ENCODE measurements around the gene AMACR. TPM values are rescaled to one million over a fixed set of nuclear protein-coding genes. Genes with fewer than 3 reads are reported as not detected.

The AMACR gene
- total and polyA plus RNA-seq, 2 donors (not counting 3 experiments of a cell fraction or from before 2014, with no cell fraction given) = 6.7 to 8.7 TPM

DNA sequence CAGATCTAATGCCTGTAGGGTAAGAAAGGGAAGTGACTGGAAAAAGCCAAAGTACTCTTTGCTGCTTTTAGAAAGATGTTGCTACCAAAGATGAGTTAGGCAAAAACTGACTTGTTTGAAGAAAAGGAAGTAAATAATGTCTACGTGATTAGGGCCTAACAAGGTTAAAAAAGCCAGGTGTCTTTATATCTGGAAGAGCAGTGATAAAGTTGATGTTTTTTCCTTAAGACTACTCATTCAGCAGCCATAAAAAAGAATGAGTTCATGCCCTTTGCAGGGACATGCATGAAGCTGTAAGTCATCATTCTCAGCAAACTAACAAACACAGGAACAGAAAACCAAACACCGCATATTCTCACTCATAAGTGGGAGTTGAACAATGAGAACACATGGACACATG, 13.5 kb upstream of the AMACR start:
- no peak for DNase-seq (ENCODE audit: low read depth, low spot score)
- intact Hi-C loops (cut with micrococcal nuclease) (no loop called here), dilution Hi-C loops (cut with MboI; ENCODE audit: extremely low pct_ligation_motif_present, low sequenced_read_pairs) (no loop called here)
- H3K27me3 ChIP-seq (ENCODE audit: control insufficient read depth in 2 of 2, insufficient read depth in 2 of 2, low read length in 2 of 2) = peaks cover under 1 to 3% of the 10 kb centered on the region in 2 experiments
- no peak overlapping the region for H3K9ac ChIP-seq (replicated peaks; ENCODE audit: extremely low read depth, insufficient read depth, low read length)
- H3K9me1 ChIP-seq (replicated peaks; ENCODE audit: control insufficient read depth, extremely low read depth, insufficient read depth, low read length) = no peaks in the 10 kb centered on the region
- H3K36me3 ChIP-seq (ENCODE audit: control insufficient read depth in 2 of 2, extremely low read depth in 1 of 2, insufficient read depth in 2 of 2, low read length in 2 of 2) = no peaks in the 10 kb centered on the region
- POLR2A ChIA-PET = no interaction called here
- no TSS peak for BruUV-seq (replicated peaks)
- no peak for TF ChIP-seq POLR2A (IDR thresholded peaks at IDR 0.05; ENCODE audit: low read depth, low read length)
- TF ChIP-seq EZH2 (IDR thresholded peaks at IDR 0.05; ENCODE audit: borderline replicate concordance, low read depth, low read length, severe bottlenecking) = no peak
- TF ChIP-seq POLR2AphosphoS5 (IDR thresholded peaks at IDR 0.05; ENCODE audit: insufficient read depth, low read depth, low read length) = no peak
- no peak for TF ChIP-seq JUN (IDR thresholded peaks at IDR 0.05; ENCODE audit: borderline replicate concordance, insufficient read depth, insufficient read length, low read depth)
- no peak for TF ChIP-seq MYC (IDR thresholded peaks at IDR 0.05; ENCODE audit: low read depth, low read length)
- TF ChIP-seq, protein P1, sequence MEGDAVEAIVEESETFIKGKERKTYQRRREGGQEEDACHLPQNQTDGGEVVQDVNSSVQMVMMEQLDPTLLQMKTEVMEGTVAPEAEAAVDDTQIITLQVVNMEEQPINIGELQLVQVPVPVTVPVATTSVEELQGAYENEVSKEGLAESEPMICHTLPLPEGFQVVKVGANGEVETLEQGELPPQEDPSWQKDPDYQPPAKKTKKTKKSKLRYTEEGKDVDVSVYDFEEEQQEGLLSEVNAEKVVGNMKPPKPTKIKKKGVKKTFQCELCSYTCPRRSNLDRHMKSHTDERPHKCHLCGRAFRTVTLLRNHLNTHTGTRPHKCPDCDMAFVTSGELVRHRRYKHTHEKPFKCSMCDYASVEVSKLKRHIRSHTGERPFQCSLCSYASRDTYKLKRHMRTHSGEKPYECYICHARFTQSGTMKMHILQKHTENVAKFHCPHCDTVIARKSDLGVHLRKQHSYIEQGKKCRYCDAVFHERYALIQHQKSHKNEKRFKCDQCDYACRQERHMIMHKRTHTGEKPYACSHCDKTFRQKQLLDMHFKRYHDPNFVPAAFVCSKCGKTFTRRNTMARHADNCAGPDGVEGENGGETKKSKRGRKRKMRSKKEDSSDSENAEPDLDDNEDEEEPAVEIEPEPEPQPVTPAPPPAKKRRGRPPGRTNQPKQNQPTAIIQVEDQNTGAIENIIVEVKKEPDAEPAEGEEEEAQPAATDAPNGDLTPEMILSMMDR (IDR thresholded peaks at IDR 0.05; ENCODE audit: extremely low read depth in 1 of 2, insufficient read depth in 1 of 2, low read depth in 1 of 2, low read length in 2 of 2) = no peak
- TF ChIP-seq FOS (IDR thresholded peaks at IDR 0.05; ENCODE audit: borderline replicate concordance, insufficient read depth, low read length) = no peak
- TF ChIP-seq, protein P2, sequence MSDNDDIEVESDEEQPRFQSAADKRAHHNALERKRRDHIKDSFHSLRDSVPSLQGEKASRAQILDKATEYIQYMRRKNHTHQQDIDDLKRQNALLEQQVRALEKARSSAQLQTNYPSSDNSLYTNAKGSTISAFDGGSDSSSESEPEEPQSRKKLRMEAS (IDR thresholded peaks at IDR 0.05; ENCODE audit: insufficient read depth, insufficient read length) = no peak
- TF ChIP-seq GATA2 (IDR thresholded peaks at IDR 0.05; ENCODE audit: insufficient read depth, insufficient read length, low read depth, low read length) = no peak
- no peak for FAIRE-seq
- no peak overlapping the region for H3K4me2 ChIP-seq (ENCODE audit: insufficient read depth, low read length)
- no peaks in the 10 kb centered on the region for H4K20me1 ChIP-seq (replicated peaks; ENCODE audit: control insufficient read depth, extremely low read depth, insufficient read depth, low read length)
- no peaks in the 10 kb centered on the region for H3K9me3 ChIP-seq (replicated peaks; ENCODE audit: control insufficient read depth, insufficient read depth, low read length)
- no peaks in the 10 kb centered on the region for H3K79me2 ChIP-seq (ENCODE audit: control insufficient read depth, insufficient read depth, low read length)
- H2AFZ ChIP-seq (ENCODE audit: low read depth, low read length) = no peak overlapping the region
- CTCF ChIA-PET = interaction anchor here (0.7 to 1.1 kb wide), 2 partner anchors 8 to 15 kb away, joined by 3 read pairs; no protein-coding TSS in a partner anchor
- H3K27ac ChIP-seq (ENCODE audit: insufficient read depth, low read depth, low read length) = no peak overlapping the region
- no peak overlapping the region for H3K4me3 ChIP-seq (replicated peaks in 1 of 3; ENCODE audit: insufficient read depth in 1 of 3, low read depth in 1 of 3, low read length in 3 of 3)
- H3K4me1 ChIP-seq (ENCODE audit: control insufficient read depth, extremely low read depth, insufficient read depth, low read length) = no peaks in the 10 kb centered on the region
